Mucosa of descending colon (tissue), 3 donors: ENCODE measurements around the gene NTHL1. TPM values are rescaled to one million over a fixed set of nuclear protein-coding genes. Genes with fewer than 3 reads are reported as not detected.

Experiments
- ATAC-seq: fragments of 200-7000 bp; cut with Tn5 transposase; one replicate; pipeline ENCODE4 v1.9.1; 2020; ENCODE audit warnings: mild to moderate bottlenecking, moderate library complexity
- DNase-seq, 3 donors: peaks; one replicate each; pipeline ENCODE4 v3.0.0-alpha.2; 2020
- H3K36me3 ChIP-seq: fragments of 200-600 bp; one replicate; pipeline ENCODE4 v1.8.0; 2021; ENCODE audit warnings: low read depth, mild to moderate bottlenecking
- H3K4me1 ChIP-seq: fragments of 200-600 bp; one replicate; pipeline ENCODE4 v1.8.0; 2021; ENCODE audit warnings: low read depth, mild to moderate bottlenecking
- H3K4me3 ChIP-seq: fragments of 200-600 bp; one replicate; pipeline ENCODE4 v1.8.0; 2021; ENCODE audit warnings: mild to moderate bottlenecking
- H3K9me3 ChIP-seq: fragments of 200-600 bp; one replicate; pipeline ENCODE4 v1.8.0; 2021; ENCODE audit warnings: mild to moderate bottlenecking
- intact Hi-C, 2 donors: fragments of 100-400 bp; cut with DNase I in 1 of 2; cut with micrococcal nuclease in 1 of 2; formaldehyde crosslinking; loops; one replicate each; pipeline versions ENCODE4 v1.11.0 to v1.11.1; 2022; cut with DNase I, micrococcal nuclease
- total RNA-seq, 3 donors: library from RNA; stranded (reverse); fragmentation: NEBNext Ultra II Directional in 2 of 3; extraction: Animal tissue kit (Norgen Biotek cat#: 25700) in 2 of 3; gene quantifications; one replicate each; pipeline versions ENCODE4 v1.2.1 to v1.2.4, GENCODE V29; 2021 to 2023
- TF ChIP-seq, protein P1 (sequence below): fragments of 200-600 bp; IDR thresholded peaks from one replicate; pipeline ENCODE4 v1.8.0; 2022; ENCODE audit warnings: antibody characterized with exemption, mild to moderate bottlenecking
- donor health status: DM: no; HTN: no; CAD: no; lungs with moderate emphysema.
- donor health status: DM: no; HTN: no; CAD: no.
- donor health status: DM: no; HTN: yes; CAD: no.

Gene NTHL1
- total RNA-seq, 3 donors from 2014 or later = 23.5 to 28.2 (median 24.5) TPM

DNA sequence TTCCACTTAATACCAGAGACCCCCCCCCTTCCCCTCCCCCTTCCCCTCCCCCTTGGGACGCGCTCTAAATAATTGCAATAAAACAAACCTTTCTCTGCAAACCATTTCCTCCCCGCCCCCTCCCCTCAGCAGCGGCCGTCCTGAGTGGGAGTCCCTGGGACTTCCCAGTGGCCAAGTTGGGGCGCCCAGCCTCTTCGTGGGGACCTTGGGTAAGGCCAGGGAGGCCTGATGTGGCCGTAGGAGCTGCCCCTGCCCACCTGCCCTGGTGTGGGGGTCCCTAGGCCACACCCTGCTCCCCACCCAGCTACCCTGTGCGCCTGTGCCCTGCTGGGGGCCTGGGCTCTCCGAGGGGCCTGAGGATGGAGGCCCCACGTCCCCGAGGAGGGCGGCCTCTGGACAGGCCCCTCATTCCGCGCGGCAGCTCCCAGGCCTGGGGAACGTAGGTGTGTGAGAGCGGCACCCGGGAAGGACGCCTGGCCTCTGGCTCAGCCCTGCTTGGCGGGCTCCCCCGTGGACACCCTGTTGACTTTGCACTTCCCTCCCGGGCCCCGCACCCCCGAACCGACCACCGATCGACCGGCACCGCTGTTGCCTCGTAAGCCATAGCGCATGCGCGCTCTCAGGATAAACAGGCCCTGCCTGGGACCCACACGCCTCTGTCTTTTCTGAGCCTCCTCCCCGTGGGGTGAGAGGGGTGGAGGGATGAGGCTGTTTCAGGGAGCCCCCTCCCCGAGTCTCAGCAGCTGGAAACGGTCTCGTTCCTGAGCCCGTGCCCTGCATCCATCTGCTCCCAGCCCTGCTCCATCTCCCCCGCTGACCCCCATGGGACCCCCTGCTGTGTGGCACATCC is 9.0 kb downstream of the NTHL1 start:
- TF ChIP-seq, protein P1, sequence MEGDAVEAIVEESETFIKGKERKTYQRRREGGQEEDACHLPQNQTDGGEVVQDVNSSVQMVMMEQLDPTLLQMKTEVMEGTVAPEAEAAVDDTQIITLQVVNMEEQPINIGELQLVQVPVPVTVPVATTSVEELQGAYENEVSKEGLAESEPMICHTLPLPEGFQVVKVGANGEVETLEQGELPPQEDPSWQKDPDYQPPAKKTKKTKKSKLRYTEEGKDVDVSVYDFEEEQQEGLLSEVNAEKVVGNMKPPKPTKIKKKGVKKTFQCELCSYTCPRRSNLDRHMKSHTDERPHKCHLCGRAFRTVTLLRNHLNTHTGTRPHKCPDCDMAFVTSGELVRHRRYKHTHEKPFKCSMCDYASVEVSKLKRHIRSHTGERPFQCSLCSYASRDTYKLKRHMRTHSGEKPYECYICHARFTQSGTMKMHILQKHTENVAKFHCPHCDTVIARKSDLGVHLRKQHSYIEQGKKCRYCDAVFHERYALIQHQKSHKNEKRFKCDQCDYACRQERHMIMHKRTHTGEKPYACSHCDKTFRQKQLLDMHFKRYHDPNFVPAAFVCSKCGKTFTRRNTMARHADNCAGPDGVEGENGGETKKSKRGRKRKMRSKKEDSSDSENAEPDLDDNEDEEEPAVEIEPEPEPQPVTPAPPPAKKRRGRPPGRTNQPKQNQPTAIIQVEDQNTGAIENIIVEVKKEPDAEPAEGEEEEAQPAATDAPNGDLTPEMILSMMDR = no peak
- H3K4me1 ChIP-seq = peaks cover 58% of the 10 kb centered on the region
- ATAC-seq (no peak), DNase-seq (no peak)
- H3K4me3 ChIP-seq = no peak overlapping the region
- no peaks in the 10 kb centered on the region for H3K36me3 ChIP-seq
- H3K9me3 ChIP-seq = no peaks in the 10 kb centered on the region
- intact Hi-C loops = no loop called here

DNA sequence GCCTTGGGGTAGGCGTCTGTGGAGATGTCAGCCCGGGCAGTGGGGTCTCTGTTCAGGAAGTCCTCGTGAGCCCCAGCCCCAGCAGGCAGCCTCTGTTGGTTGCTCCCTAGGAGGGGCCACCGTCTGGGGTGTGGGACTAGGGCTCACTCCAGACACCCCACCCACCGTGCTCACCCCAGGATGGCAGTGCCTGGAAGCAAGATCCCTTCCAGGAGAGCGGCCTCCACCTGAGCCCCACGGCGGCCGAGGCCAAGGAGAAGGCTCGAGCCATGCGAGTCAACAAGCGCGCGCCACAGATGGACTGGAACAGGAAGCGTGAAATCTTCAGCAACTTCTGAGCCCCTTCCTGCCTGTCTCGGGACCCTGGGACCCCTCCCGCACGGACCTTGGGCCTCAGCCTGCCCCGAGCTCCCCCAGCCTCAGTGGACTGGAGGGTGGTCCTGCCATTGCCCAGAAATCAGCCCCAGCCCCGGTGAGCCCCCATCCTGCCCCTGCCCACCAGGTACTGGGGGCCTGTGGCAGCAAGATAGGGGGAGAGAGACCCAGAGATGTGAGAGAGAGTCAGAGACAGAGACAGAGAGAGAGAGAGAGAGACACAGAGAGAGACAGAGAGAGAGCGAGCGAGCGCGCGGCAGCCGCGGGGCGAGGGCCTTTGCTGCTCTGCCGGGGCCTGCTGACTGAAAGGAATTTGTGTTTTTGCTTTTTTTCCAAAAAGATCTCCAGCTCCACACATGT is 9.8 kb downstream of the NTHL1 start:
- intact Hi-C loops = no loop called here
- Histone ChIP-seq H3K36me3 (no peaks in the 10 kb centered on the region), H3K9me3 (no peaks in the 10 kb centered on the region), H3K4me3 (no peak overlapping the region), H3K4me1 (peaks cover 50% of the 10 kb centered on the region)
- TF ChIP-seq, protein P1 = no peak
- ATAC-seq = no peak
- no peak for DNase-seq

DNA sequence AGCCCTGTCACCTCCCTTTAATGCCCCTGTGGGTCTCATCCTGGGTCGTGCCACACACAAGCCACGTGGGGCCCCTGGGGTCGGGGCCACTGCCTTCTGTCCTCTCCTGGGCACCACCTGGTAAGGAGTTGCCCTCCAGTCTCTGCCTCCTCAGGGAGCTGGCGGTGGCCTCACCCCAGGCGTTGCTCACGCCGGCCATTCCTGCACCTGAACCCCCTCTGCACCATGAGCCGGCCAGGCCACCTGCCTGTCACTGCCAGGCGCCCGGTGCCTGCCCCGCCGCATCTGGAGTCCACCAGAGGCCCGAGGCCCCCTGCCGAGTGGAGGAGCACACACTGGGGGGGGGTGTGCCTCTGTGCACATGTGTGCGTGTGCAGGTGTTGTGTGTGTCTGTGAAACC is 10.5 kb downstream of the NTHL1 start:
- peaks cover 46% of the 10 kb centered on the region for H3K4me1 ChIP-seq
- H3K36me3 ChIP-seq = no peaks in the 10 kb centered on the region
- DNase-seq (no peak), ATAC-seq (no peak)
- intact Hi-C loops = no loop called here
- H3K9me3 ChIP-seq = no peaks in the 10 kb centered on the region
- no peak overlapping the region for H3K4me3 ChIP-seq
- TF ChIP-seq, protein P1 = no peak

DNA sequence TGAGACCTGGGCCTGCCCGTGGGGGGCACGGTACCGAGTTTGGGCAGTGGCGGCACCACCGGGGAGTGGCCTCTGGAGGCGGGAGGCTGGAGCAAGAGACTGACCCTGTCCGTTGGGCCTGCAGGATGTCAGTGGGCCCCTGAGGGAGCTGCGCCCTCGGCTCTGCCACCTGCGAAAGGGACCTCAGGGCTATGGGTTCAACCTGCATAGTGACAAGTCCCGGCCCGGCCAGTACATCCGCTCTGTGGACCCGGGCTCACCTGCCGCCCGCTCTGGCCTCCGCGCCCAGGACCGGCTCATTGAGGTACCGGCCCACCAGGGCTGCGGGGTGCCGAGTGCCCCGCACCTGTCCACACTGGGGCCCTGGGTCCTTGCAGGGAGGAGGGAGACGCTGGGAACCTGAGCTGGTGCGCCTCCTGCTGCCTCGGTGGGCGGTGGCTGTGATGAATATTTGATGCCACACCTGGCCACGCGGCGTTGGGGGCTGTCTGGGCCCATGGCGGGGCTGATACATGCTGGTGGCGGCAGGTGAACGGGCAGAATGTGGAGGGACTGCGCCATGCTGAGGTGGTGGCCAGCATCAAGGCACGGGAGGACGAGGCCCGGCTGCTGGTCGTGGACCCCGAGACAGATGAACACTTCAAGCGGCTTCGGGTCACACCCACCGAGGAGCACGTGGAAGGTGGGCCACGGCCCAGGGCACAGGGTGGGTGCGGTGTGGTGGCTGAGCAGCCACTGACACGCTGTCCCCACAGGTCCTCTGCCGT is 11.3 kb downstream of the NTHL1 start:
- H3K4me1 ChIP-seq = peaks cover 39% of the 10 kb centered on the region

More for the DNA sequence above, 11.3 kb downstream of the NTHL1 start:
- TF ChIP-seq, protein P1 = no peak
- Histone ChIP-seq H3K4me3 (no peak overlapping the region), H3K9me3 (no peaks in the 10 kb centered on the region), H3K36me3 (no peaks in the 10 kb centered on the region)
- intact Hi-C loops = no loop called here
- no peak for ATAC-seq
- DNase-seq = no peak
